Keratinocyte (primary cell): Measurements from ENCODE around the gene DDIT4. TPM values are rescaled to one million over a fixed set of nuclear protein-coding genes. Genes with fewer than 3 reads are reported as not detected.

Experiments used
- DNase-seq: peaks from one replicate; pipeline ENCODE4 v3.0.0-alpha.2; 2011; ENCODE audit warnings: low read depth, missing footprints, low spot score
- FAIRE-seq: peaks from 2 replicates; lab custom pipeline; 2011; peaks lifted over from hg19 to GRCh38; lab: Jason Lieb, UNC
- H2AFZ ChIP-seq: 2 replicates; pipeline ENCODE4 v1.6.0; 2012; ENCODE audit warnings: low read length, control low read depth, inconsistent platforms; ENCODE audit not compliant: control insufficient read depth
- H3K27ac ChIP-seq: 2 replicates; pipeline ENCODE4 v1.5.1; 2011; ENCODE audit warnings: low read length; ENCODE audit not compliant: control insufficient read depth, insufficient read depth
- H3K27me3 ChIP-seq: 3 replicates; pipeline ENCODE4 v1.6.0; 2011; ENCODE audit warnings: low read length; ENCODE audit not compliant: control insufficient read depth, insufficient read depth; ENCODE audit errors: extremely low read depth
- H3K36me3 ChIP-seq, 2 experiments: 2 replicates in 1 of 2; 3 replicates in 1 of 2; pipeline ENCODE4 v1.5.1; 2011; ENCODE audit warnings: low read length in 2 of 2, mild to moderate bottlenecking in 1 of 2; ENCODE audit not compliant: control insufficient read depth in 2 of 2, insufficient read depth in 2 of 2; ENCODE audit errors: extremely low read depth in 1 of 2
- H3K4me1 ChIP-seq: 3 replicates; pipeline ENCODE4 v1.5.1; 2011; ENCODE audit warnings: low read length; ENCODE audit not compliant: control insufficient read depth, insufficient read depth; ENCODE audit errors: extremely low read depth
- H3K4me2 ChIP-seq: 3 replicates; pipeline ENCODE4 v1.6.0; 2011; ENCODE audit warnings: low read depth, low read length; ENCODE audit not compliant: control insufficient read depth, insufficient read depth; ENCODE audit errors: extremely low read depth
- H3K4me3 ChIP-seq, 3 experiments: fragments of 200-600 bp in 1 of 3; sonication (generic) in 1 of 3; 2 replicates in 2 of 3; 3 replicates in 1 of 3; pipeline ENCODE4 v1.5.1; 2011 to 2016; ENCODE audit warnings: low read length in 3 of 3, mild to moderate bottlenecking in 3 of 3, control low read depth in 2 of 3, inconsistent platforms in 1 of 3, low read depth in 1 of 3, mixed read lengths in 1 of 3, mixed run types in 1 of 3, moderate library complexity in 1 of 3; ENCODE audit not compliant: control insufficient read depth in 2 of 3, insufficient read depth in 2 of 3; ENCODE audit errors: extremely low read depth in 1 of 3
- H3K79me2 ChIP-seq: 2 replicates; pipeline ENCODE4 v1.6.0; 2012; ENCODE audit warnings: low read length; ENCODE audit not compliant: control insufficient read depth, insufficient read depth
- H3K9ac ChIP-seq: 3 replicates; pipeline ENCODE4 v1.6.0; 2011; ENCODE audit warnings: low read length; ENCODE audit not compliant: control insufficient read depth, insufficient read depth; ENCODE audit errors: extremely low read depth
- H3K9me1 ChIP-seq: 3 replicates; pipeline ENCODE4 v1.6.0; 2011; ENCODE audit warnings: low read length; ENCODE audit not compliant: control insufficient read depth, insufficient read depth; ENCODE audit errors: extremely low read depth
- H3K9me3 ChIP-seq: 2 replicates; pipeline ENCODE4 v1.5.1; 2012; ENCODE audit warnings: low read depth, low read length; ENCODE audit not compliant: control insufficient read depth
- H4K20me1 ChIP-seq: 3 replicates; pipeline ENCODE4 v1.6.0; 2011; ENCODE audit warnings: low read length; ENCODE audit not compliant: control insufficient read depth, insufficient read depth; ENCODE audit errors: extremely low read depth
- CTCF ChIP-seq, 3 experiments: IDR thresholded peaks in 1 of 3; conservative IDR thresholded peaks in 1 of 3; optimal IDR thresholded peaks in 1 of 3; 2 replicates in 2 of 3; 3 replicates in 1 of 3; pipeline versions ENCODE3 to v1.5.1; 2011; ENCODE audit warnings: low read length in 3 of 3, mild to moderate bottlenecking in 3 of 3, moderate library complexity in 2 of 3, control low read depth in 1 of 3, inconsistent platforms in 1 of 3; ENCODE audit not compliant: insufficient read depth in 2 of 3; ENCODE audit errors: extremely low read depth in 1 of 3
- EZH2 ChIP-seq: IDR thresholded peaks from one replicate; pipeline ENCODE4 v1.6.1; 2012; ENCODE audit warnings: inconsistent platforms, mild to moderate bottlenecking, low read length, moderate library complexity
- dilution Hi-C: fragments of 300-500 bp; cut with MboI; formaldehyde crosslinking; loops from one replicate; pipeline ENCODE4 v1.7.0; 2020; ENCODE audit warnings: low sequenced_read_pairs; ENCODE audit not compliant: extremely low pct_ligation_motif_present
- polyA plus RNA-seq, 5 experiments: library from polyadenylated mRNA; depleted of rRNA in 3 of 5; stranded (reverse) in 3 of 5; stranded (forward) in 1 of 5; unstranded in 1 of 5; fragments of >200 nt; gene quantifications; 1 replicate in 1 of 5; 2 replicates in 3 of 5; 3 replicates in 1 of 5; pipeline versions ENCODE4 v1.2.1 to v1.2.3, GENCODE V29; 2011 to 2012; ENCODE audit warnings: missing spikeins in 2 of 5, low read depth in 1 of 5, low replicate concordance in 1 of 5

The DDIT4 gene
- polyA plus RNA-seq, 1 donor (not counting 4 experiments of a cell fraction or from before 2014, with no cell fraction given), result 248 TPM

DNA sequence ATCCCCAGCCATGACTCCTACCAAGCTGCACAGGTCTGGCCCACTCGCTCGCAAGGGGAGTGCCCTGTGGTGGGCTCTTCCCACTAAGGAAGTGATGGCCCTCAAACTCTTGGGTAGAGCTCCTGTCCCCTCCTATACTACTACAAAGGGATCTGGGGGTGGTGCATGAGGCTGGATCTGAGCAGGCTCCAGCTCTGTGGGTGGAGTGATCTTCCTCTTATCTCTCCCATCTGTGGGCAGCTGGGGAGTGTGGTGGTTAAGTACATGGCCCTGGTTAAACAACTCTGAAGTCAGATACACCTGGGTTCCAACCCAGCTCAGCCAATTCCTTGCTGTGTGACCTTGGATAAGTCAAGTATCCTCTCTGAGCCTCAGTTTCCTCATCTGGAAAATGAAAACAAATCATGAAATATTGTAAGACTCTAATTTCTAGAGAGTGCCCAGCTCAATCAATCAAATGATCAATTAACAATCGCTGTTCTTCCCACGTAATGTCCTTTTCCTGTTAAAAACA lies 17.4 kb downstream of the DDIT4 start:
- no peak for DNase-seq
- FAIRE-seq, result no peak

GRCh38 chr10:72292223-72292691 lies 18.5 kb downstream of the DDIT4 start:
- H3K4me2 ChIP-seq, result peak overlapping the region; percentile 57
- H3K27me3 ChIP-seq, result no peaks in the 10 kb centered on the region
- FAIRE-seq, result peak; percentile 93
- H3K36me3 ChIP-seq, result no peaks in the 10 kb centered on the region
- H3K79me2 ChIP-seq, result no peaks in the 10 kb centered on the region
- H3K9me1 ChIP-seq, result no peaks in the 10 kb centered on the region
- H2AFZ ChIP-seq, result no peak overlapping the region
- H3K4me3 ChIP-seq, result no peak overlapping the region
- H3K9ac ChIP-seq, result peak overlapping the region; percentile 56
- no peak for TF ChIP-seq EZH2
- TF ChIP-seq CTCF (optimal IDR thresholded peaks at IDR 0.05 in 1 of 3, IDR thresholded peaks at IDR 0.05 in 1 of 3, conservative IDR thresholded peaks at IDR 0.05 in 1 of 3; ENCODE audit: extremely low read depth in 1 of 3, insufficient read depth in 2 of 3, low read length in 3 of 3), result no peak
- peak; percentile 99 for DNase-seq
- H3K9me3 ChIP-seq, result no peaks in the 10 kb centered on the region
- dilution Hi-C loops, result no loop called here
- peak overlapping the region; percentile 83 for H3K27ac ChIP-seq
- no peaks in the 10 kb centered on the region for H4K20me1 ChIP-seq
- H3K4me1 ChIP-seq, result peaks cover 27% of the 10 kb centered on the region

More for the DNA sequence above, 17.4 kb downstream of the DDIT4 start:
- H3K9me3 ChIP-seq, result no peaks in the 10 kb centered on the region
- no peak overlapping the region for H3K27ac ChIP-seq
- H2AFZ ChIP-seq, result no peak overlapping the region
- no peaks in the 10 kb centered on the region for H3K9me1 ChIP-seq
- H3K4me3 ChIP-seq, result no peak overlapping the region
- H3K36me3 ChIP-seq, result no peaks in the 10 kb centered on the region
- dilution Hi-C loops, result no loop called here
- H3K27me3 ChIP-seq, result no peaks in the 10 kb centered on the region
- no peak for TF ChIP-seq EZH2
- TF ChIP-seq CTCF (optimal IDR thresholded peaks at IDR 0.05 in 1 of 3, IDR thresholded peaks at IDR 0.05 in 1 of 3, conservative IDR thresholded peaks at IDR 0.05 in 1 of 3; ENCODE audit: extremely low read depth in 1 of 3, insufficient read depth in 2 of 3, low read length in 3 of 3), result no peak
- H3K9ac ChIP-seq, result no peak overlapping the region
- H4K20me1 ChIP-seq, result no peaks in the 10 kb centered on the region
- H3K4me1 ChIP-seq, result peaks cover 29% of the 10 kb centered on the region
- H3K79me2 ChIP-seq, result no peaks in the 10 kb centered on the region
- H3K4me2 ChIP-seq, result no peak overlapping the region
